Type B pancreatic cell (in vitro differentiated cells): ENCODE results near the gene MVB12B. TPM values are rescaled to one million over a fixed set of nuclear protein-coding genes. Genes with fewer than 3 reads are reported as not detected.

Experiments
- DNase-seq: peaks from one replicate; pipeline ENCODE4 v3.0.0; 2021; ENCODE audit warnings: mixed read lengths; ENCODE audit not compliant: unreplicated experiment; ENCODE audit errors: extremely low spot score
- H3K27ac Mint-ChIP-seq: 2 replicates; pipeline ENCODE4 v1.8.0; 2021; ENCODE audit warnings: mild to moderate bottlenecking, mixed read lengths
- H3K27me3 Mint-ChIP-seq: 2 replicates; pipeline ENCODE4 v1.8.0; 2021; ENCODE audit warnings: mixed read lengths
- H3K36me3 Mint-ChIP-seq: 2 replicates; pipeline ENCODE4 v1.8.0; 2021; ENCODE audit warnings: mixed read lengths
- H3K4me1 Mint-ChIP-seq: one replicate; pipeline ENCODE4 v1.8.0; 2021; ENCODE audit warnings: mixed read lengths; ENCODE audit not compliant: unreplicated experiment
- H3K4me3 Mint-ChIP-seq: 2 replicates; pipeline ENCODE4 v1.8.0; 2021; ENCODE audit warnings: mild to moderate bottlenecking, mixed read lengths
- H3K9me3 Mint-ChIP-seq: 2 replicates; pipeline ENCODE4 v1.8.0; 2021; ENCODE audit warnings: mixed read lengths
- CTCF ChIP-seq: fragments of 200-600 bp; sonication (generic); conservative IDR thresholded peaks from 2 replicates; pipeline ENCODE4 v1.5.0; 2021; ENCODE audit warnings: antibody characterized with exemption, mild to moderate bottlenecking
- total RNA-seq: library from RNA; stranded (reverse); gene quantifications from 2 replicates; pipeline ENCODE4 v1.2.1, GENCODE V29; 2021; ENCODE audit warnings: low replicate concordance

The MVB12B gene
- total RNA-seq, 1 donor from 2014 or later = 26.1 TPM

GRCh38 chr9:126341902-126342301 is 15.3 kb downstream of the MVB12B start:
- Mint-ChIP-seq H3K36me3 (peaks cover 58% of the 10 kb centered on the region), H3K27me3 (no peaks in the 10 kb centered on the region), H3K9me3 (no peaks in the 10 kb centered on the region), H3K4me1 (peaks cover 55% of the 10 kb centered on the region), H3K27ac (no peak overlapping the region), H3K4me3 (no peak overlapping the region)
- TF ChIP-seq CTCF = no peak
- DNase-seq = no peak

- peaks cover 52% of the 10 kb centered on the region for H3K4me1 Mint-ChIP-seq
- H3K4me3 Mint-ChIP-seq = no peak overlapping the region
- no peaks in the 10 kb centered on the region for H3K9me3 Mint-ChIP-seq
- no peak for TF ChIP-seq CTCF
- H3K27ac Mint-ChIP-seq = peak overlapping the region; percentile 37
- no peak for DNase-seq
- peaks cover 56% of the 10 kb centered on the region for H3K36me3 Mint-ChIP-seq
- no peaks in the 10 kb centered on the region for H3K27me3 Mint-ChIP-seq
Observed at GRCh38 chr9:126342621-126343031, 16.0 kb downstream of the MVB12B start.

- Mint-ChIP-seq H3K4me3 (peak overlapping the region; percentile 18), H3K27ac (peak overlapping the region; percentile 37), H3K36me3 (peaks cover 55% of the 10 kb centered on the region), H3K4me1 (peaks cover 52% of the 10 kb centered on the region), H3K27me3 (no peaks in the 10 kb centered on the region), H3K9me3 (no peaks in the 10 kb centered on the region)
- TF ChIP-seq CTCF = peak; percentile 33
- no peak for DNase-seq
Observed at GRCh38 chr9:126343271-126343700, 16.7 kb downstream of the MVB12B start.

- DNase-seq = no peak
- Mint-ChIP-seq H3K27ac (no peak overlapping the region), H3K36me3 (peaks cover 60% of the 10 kb centered on the region), H3K9me3 (peaks cover 6% of the 10 kb centered on the region), H3K4me1 (peaks cover 47% of the 10 kb centered on the region), H3K4me3 (no peak overlapping the region), H3K27me3 (no peaks in the 10 kb centered on the region)
- no peak for TF ChIP-seq CTCF
Observed at GRCh38 chr9:126346031-126346430, 19.4 kb downstream of the MVB12B start.

GRCh38 chr9:126347093-126347492 is 20.5 kb downstream of the MVB12B start:
- peaks cover 38% of the 10 kb centered on the region for H3K4me1 Mint-ChIP-seq
- TF ChIP-seq CTCF = no peak
- no peak for DNase-seq
- H3K27me3 Mint-ChIP-seq = no peaks in the 10 kb centered on the region
- H3K27ac Mint-ChIP-seq = no peak overlapping the region
- H3K9me3 Mint-ChIP-seq = peaks cover 10% of the 10 kb centered on the region
- H3K36me3 Mint-ChIP-seq = peaks cover 53% of the 10 kb centered on the region
- no peak overlapping the region for H3K4me3 Mint-ChIP-seq
